NOMO-1 (cell line): ENCODE data around the gene CELF2.
"Not testable (repeated sequence)": the region's sequence is repeated elsewhere in the genome, so short reads cannot be mapped to it uniquely, and the experiment has no call there.

Experiments
- DNase-seq, 2 experiments: peaks; one replicate each; lab custom pipeline; 2025; ENCODE audit not compliant: unreplicated experiment in 2 of 2; lab: John Stamatoyannopoulos, UW

CELF2 gene

GRCh38 chr10:11017570-11018431 lies at the start of gene CELF2:
TSS of gene CELF2 (plus strand) at chr10:11017872. CDS start at chr10:11018090, 218 bp downstream.
- peak; percentile 23 to 42 for DNase-seq

- DNase-seq: no peak
Measured at GRCh38 chr10:10968257-10968588, 49.4 kb upstream of the CELF2 start.

- no peak for DNase-seq
Measured at GRCh38 chr10:10973310-10973709, 44.4 kb upstream of the CELF2 start.

- no peak for DNase-seq
Measured at GRCh38 chr10:10975647-10976046, 42.0 kb upstream of the CELF2 start.

GRCh38 chr10:10976652-10977051 lies 41.0 kb upstream of the CELF2 start:
- DNase-seq: no peak

- no peak for DNase-seq
Measured at GRCh38 chr10:10977226-10977956, 40.3 kb upstream of the CELF2 start.

GRCh38 chr10:10977978-10978377 lies 39.7 kb upstream of the CELF2 start:
- no peak for DNase-seq

- DNase-seq: no peak
Measured at GRCh38 chr10:10985361-10985760, 32.3 kb upstream of the CELF2 start.

GRCh38 chr10:10986606-10987005 lies 31.1 kb upstream of the CELF2 start:
- no peak for DNase-seq

GRCh38 chr10:10987111-10987510 lies 30.6 kb upstream of the CELF2 start:
- no peak for DNase-seq

- no peak for DNase-seq
Measured at GRCh38 chr10:10989669-10990068, 28.0 kb upstream of the CELF2 start.

- DNase-seq: no peak
Measured at GRCh38 chr10:10991144-10991543, 26.5 kb upstream of the CELF2 start.

- no peak for DNase-seq
Measured at GRCh38 chr10:10992072-10992471, 25.6 kb upstream of the CELF2 start.

GRCh38 chr10:10992961-10993714 lies 24.5 kb upstream of the CELF2 start:
- DNase-seq: no peak

- DNase-seq: no peak
Measured at GRCh38 chr10:10993785-10994184, 23.9 kb upstream of the CELF2 start.

- no peak for DNase-seq
Measured at GRCh38 chr10:10994360-10994759, 23.3 kb upstream of the CELF2 start.

- DNase-seq: no peak
Measured at GRCh38 chr10:10995120-10995519, 22.6 kb upstream of the CELF2 start.

- no peak for DNase-seq
Measured at GRCh38 chr10:10996966-10997620, 20.6 kb upstream of the CELF2 start.

GRCh38 chr10:10999501-10999900 lies 18.2 kb upstream of the CELF2 start:
- DNase-seq: not testable (repeated sequence)

- no peak for DNase-seq
Measured at GRCh38 chr10:11002485-11002884, 15.2 kb upstream of the CELF2 start.

GRCh38 chr10:11002916-11003315 lies 14.8 kb upstream of the CELF2 start:
- DNase-seq: no peak
